ENCODE data around the gene ATG13.
"Not testable (repeated sequence)": the region's sequence is repeated elsewhere in the genome, so short reads cannot be mapped to it uniquely, and the experiment has no call there.

The ATG13 gene

GRCh38 chr11:46617134-46617971, at the start of gene ATG13, which contains the start of gene HARBI1:
TSS of gene ATG13 (plus strand) at chr11:46617553. CDS start at chr11:46644292, 26,739 bp downstream.
TSS of gene HARBI1 (minus strand) at chr11:46617227. CDS start at chr11:46616237, 990 bp downstream.
- peak; percentile 89 for DNase-seq

DNA sequence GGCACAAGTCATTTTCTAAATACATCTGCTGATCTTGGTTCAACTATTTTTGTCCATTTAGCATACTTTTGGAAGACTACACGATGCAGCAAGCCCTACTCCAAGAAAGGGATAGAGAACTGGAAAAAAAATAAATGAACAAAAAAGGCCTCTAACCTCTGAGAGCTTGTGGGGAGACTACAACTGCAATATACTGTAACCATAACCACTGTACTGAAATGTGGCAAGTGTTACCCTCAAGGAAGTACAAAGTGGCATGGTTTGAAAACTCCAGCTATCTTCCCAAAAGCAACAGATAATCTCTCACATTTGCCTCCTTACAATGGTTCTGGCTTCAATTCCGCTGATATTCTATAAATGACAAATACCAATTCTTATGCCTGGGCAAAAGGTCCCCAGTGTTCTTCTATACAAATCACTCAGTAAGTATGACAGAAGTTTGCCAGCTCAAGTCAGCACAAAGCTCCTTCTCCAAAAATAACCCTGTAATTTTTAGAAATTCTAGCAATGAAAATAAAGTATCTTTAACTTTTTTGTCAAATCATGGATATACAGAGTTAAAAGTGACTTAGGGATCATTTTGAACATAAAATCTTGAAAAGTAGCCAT, 46.5 kb upstream of the ATG13 start:
- no peak for DNase-seq

GRCh38 chr11:46574656-46575055, 42.7 kb upstream of the ATG13 start:
- DNase-seq = no peak

DNA sequence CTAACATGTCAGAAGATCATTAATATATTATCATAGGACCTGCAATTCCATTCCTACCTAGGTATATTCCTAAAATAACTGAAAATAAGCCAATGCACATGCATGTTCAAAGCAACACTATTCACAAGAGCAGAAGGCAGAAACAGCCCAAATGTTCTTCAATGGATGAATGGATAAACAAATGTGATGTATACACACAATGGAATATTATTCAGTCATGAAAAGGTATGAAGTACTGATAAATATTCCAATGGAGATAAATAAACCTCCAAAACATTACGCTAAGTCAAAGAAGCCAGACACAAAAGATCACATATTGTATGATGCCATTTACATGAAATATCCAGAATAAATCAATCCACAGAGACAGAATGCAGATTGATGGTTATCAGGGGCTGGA, 40.3 kb upstream of the ATG13 start:
- DNase-seq = no peak

GRCh38 chr11:46582588-46582987, 34.8 kb upstream of the ATG13 start:
- DNase-seq = no peak

DNA sequence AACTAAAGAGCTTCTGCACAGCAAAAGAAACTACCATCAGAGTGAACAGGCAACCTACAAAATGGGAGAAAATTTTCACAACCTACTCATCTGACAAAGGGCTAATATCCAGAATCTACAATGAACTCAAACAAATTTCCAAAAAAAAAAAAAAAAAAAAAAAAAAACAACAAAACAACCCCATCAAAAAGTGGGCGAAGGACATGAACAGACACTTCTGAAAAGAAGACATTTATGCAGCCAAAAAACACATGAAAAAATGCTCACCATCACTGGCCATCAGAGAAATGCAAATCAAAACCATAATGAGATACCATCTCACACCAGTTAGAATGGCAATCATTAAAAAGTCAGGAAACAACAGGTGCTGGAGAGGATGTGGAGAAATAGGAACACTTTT, 33.8 kb upstream of the ATG13 start:
- not testable (repeated sequence) for DNase-seq

- no peak for DNase-seq
These were observed 29.2 kb upstream of the ATG13 start for GRCh38 chr11:46588131-46588530.

- no peak for DNase-seq
These were observed 28.4 kb upstream of the ATG13 start for GRCh38 chr11:46588915-46589314.

GRCh38 chr11:46590740-46591605, 26.4 kb upstream of the ATG13 start:
- DNase-seq = no peak

- DNase-seq = peak; percentile 87 to 97
These were observed 23.6 kb upstream of the ATG13 start, which contains the start of gene AMBRA1 for GRCh38 chr11:46593550-46594373. TSS of gene AMBRA1 (minus strand) at chr11:46594023. CDS start at chr11:46548380, 45,643 bp downstream.

DNA sequence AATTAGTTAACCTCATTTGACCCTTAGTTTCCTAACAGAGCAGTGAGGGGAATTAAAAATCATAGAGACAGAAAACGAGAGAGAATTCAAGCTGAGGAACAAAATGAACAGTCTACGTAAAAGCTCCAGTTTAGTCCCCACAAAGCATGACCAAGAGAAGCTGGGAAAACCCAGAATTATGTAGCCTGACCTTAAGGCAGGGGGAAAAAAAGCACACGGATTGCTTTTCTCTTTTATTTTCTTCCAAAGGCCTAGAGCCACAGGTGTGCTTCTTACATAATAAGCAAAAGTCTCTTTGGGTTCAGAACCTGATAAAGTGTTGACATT, 23.0 kb upstream of the ATG13 start:
- peak; percentile 62 to 71 for DNase-seq

DNA sequence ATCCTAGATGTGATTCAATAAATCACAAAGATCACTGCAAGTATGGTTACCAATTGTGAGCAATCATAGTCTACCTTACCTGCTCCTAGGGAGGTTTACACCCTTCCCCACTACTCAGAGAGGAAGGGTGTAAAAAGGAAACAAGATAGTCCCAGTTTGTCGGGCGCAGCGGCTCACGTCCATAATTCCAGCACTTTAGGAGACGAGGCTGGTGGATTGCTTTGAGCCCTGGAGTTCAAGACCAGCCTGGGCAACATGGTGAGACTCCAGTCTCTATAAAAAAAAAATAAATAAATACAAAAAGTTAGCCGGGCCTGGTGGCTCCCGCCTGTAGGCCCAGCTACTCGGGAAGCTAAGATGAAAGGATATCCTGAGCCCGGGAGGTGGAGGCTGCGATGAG, 22.6 kb upstream of the ATG13 start:
- DNase-seq = no peak

GRCh38 chr11:46597155-46597554, 20.2 kb upstream of the ATG13 start:
- DNase-seq = no peak

- DNase-seq = no peak
These were observed 19.6 kb upstream of the ATG13 start for GRCh38 chr11:46597609-46598219.

GRCh38 chr11:46599340-46600193, 17.8 kb upstream of the ATG13 start:
- no peak for DNase-seq

DNA sequence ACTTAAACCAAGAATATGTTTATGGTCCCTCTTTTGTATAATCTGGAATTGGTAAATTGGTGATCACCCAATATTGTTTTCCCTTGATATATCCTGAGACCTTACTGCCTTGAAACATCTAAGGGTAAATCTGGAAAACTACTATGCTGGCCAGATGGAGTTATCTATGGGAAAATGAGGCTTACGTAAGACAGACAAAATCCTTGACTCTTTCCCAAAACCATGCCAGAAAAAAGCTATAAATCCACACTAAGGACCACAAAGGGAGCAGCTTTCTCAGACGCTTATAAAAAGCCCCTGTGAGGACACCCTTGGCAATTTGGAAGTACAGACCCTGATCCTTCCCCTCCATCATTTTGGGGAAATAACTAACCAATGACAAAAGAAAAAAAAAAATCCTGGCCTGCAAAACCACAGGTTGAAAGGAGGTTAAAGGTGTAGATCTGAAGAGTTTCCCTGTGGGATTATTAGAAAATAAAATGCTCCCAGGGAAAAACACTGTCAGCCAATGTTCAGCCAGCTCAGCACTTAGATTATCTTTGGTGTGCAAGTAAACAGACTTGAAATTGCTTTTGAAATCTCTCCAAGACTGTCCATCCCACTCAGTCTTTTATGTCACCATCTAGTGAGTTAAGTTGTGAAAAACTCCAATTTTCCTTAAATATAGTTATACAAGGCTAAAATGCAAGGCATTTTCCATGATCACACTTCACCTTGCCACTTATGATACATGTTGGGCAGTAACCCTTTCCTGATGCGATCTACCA, 17.0 kb upstream of the ATG13 start:
- peak in 1 of 2 donors; percentile 26 for DNase-seq

GRCh38 chr11:46601129-46601528, 16.2 kb upstream of the ATG13 start:
- DNase-seq = peak in 1 of 2 donors; percentile 44

- no peak for DNase-seq
These were observed 13.5 kb upstream of the ATG13 start for GRCh38 chr11:46603704-46604308.

GRCh38 chr11:46604796-46605195, 12.6 kb upstream of the ATG13 start:
- DNase-seq = no peak

GRCh38 chr11:46607516-46607915, 9.8 kb upstream of the ATG13 start:
- DNase-seq = no peak

Data from inflammatory macrophage treated with lipopolysaccharide for 1 hour (primary cell).